ENCODE measurements around the gene CD302.

GRCh38 chr2:159792599-159792998, 5.4 kb downstream of the CD302 start:
- TF ChIP-seq PKNOX1 (IDR thresholded peaks at IDR 0.05): no peak
- TF ChIP-seq ARNT (IDR thresholded peaks at IDR 0.05): no peak
- TF ChIP-seq SP1 (IDR thresholded peaks at IDR 0.05): no peak
- TF ChIP-seq FOXA1 (IDR thresholded peaks at IDR 0.05): no peak
- no peak for TF ChIP-seq ELF4 (IDR thresholded peaks at IDR 0.05)
- TF ChIP-seq LEF1 (IDR thresholded peaks at IDR 0.05; ENCODE audit: borderline replicate concordance): no peak
- TF ChIP-seq SUZ12 (IDR thresholded peaks at IDR 0.05): no peak
- no peak for TF ChIP-seq ZNF384 (IDR thresholded peaks at IDR 0.05)
- TF ChIP-seq FOXK2 (IDR thresholded peaks at IDR 0.05): no peak
- TF ChIP-seq FOXM1 (IDR thresholded peaks at IDR 0.05; ENCODE audit: borderline replicate concordance): no peak
- TF ChIP-seq BHLHE40 (IDR thresholded peaks at IDR 0.05; ENCODE audit: borderline replicate concordance): no peak
- no peak for TF ChIP-seq HDGF (IDR thresholded peaks at IDR 0.05; ENCODE audit: borderline replicate concordance)
- TF ChIP-seq TARDBP (IDR thresholded peaks at IDR 0.05): no peak
- TF ChIP-seq L3MBTL2 (conservative IDR thresholded peaks at IDR 0.05): no peak

Measured in HEK293T (cell line).